Stimulated activated CD4-positive, alpha-beta T cell treated with anti-CD3 and anti-CD28 coated beads, TNF-alpha, amount 100 ng/mL, for 1 hour (primary cell): Measurements from ENCODE around the gene KIAA1586.
"Not testable (repeated sequence)": the region's sequence is repeated elsewhere in the genome, so short reads cannot be mapped to it uniquely, and the experiment has no call there.

Experiments
- DNase-seq, 3 donors: peaks; one replicate each; pipeline ENCODE4 v3.0.0-alpha.2; 2020; ENCODE audit warnings: low read depth in 3 of 3, low spot score in 1 of 3

KIAA1586 gene

DNA sequence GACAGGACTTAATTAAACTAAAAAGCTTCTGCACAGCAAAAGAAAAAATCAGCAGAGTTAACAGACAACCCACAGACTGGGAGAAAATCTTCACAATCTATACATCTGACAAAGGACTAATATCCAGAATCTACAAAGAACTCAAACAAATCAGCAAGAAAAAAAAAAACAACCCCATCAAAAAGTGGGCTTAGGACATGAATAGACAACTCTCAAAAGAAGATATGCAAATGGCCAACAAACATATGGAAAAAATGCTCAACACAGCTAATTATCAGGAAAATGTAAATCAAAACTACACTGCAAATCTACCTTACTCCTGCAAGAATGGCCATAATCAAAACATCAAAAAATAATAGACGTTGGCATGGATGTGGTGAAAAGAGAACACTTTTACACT lies 2.4 kb upstream of the KIAA1586 start:
- not testable (repeated sequence) for DNase-seq

DNA sequence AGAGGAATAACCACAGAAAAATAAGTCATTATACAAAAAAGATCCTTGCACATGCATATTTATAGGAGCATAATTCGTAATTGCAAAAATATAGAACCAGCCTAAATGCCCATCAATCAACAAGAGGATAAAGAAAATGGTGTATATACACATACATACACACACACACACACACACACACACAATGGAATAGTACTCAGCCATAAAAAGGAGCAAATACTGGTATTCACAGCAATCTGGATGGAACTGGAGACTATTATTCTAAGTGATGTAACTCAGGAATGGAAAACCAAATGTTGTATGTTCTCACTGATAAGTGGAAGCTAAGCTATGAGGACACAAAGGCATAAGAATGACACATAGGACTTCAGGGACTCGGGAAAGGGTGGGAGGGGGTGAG lies 1.9 kb upstream of the KIAA1586 start:
- no peak for DNase-seq

DNA sequence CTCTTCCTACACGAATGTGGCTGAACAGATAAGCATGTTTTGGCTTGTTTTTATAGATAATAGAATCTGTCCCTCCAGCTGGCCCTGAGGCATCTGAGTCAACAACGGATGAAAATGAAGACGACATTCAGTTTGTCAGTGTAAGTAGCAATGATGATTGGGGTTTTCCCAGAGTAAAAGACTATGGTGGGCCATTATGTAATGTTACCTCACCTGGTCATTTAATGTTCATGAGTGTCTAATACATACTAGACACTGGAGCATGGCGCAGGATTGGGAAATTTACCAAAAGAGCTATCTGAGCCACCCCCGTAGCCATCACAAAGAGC lies 728 bp downstream of the KIAA1586 start:
- not testable (repeated sequence) for DNase-seq

DNA sequence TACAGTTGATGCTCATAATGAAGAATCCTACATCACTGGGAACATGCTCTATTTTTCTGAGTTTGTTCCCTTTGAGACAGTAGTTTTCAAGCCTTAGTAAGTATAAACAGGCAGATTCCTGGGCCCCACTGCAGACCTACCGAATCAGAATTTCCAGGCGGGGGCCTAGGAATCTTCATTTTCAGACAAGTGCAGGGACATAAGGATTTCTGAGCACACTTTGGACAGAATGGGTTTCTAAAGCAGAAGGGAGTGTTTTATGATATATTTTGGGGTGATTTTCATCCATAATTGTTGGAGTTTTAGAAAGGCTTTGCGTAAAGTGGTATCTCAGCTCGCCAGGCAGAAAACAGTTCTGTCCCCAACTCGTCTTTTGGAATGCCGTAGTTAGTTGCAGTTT lies 1.4 kb downstream of the KIAA1586 start:
- DNase-seq, result not testable (repeated sequence)

DNA sequence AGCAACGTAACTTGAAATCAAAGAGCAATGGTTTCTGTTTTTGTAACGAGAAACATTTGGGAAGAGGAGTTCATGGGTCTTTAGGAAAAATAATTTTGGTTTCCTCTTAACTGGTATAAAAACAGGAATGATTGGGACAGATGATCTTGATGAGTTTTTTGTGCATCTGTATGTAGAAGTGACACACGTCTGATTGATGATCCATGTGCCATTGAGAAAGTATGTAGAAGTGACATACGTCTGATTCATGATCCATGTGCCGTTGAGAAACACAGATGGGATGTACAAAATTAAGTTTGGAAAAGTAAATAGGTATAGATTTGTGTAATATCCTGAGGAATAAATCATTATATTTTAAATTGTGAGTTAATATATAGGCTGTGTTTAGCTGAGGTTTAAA lies 2.1 kb downstream of the KIAA1586 start:
- DNase-seq, result no peak

DNA sequence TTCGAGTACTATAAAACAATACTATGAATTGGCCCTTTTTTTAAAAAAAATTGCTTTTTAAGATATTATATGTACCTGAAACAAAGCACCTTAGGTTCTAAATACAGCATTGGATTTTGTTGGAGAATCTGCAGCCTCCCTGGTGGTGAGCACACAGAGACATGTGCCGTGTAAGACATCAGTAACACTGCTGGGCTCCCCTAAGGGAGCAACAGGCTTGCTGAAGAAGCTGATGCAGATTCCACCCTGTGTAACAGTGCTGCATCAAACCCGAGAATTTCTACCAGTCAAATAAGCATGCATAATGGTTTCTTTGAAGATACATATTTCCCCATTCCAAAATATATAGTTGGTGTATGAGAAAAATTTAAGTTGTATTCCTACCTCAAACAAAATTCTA lies 17.4 kb downstream of the KIAA1586 start:
- DNase-seq, result no peak

DNA sequence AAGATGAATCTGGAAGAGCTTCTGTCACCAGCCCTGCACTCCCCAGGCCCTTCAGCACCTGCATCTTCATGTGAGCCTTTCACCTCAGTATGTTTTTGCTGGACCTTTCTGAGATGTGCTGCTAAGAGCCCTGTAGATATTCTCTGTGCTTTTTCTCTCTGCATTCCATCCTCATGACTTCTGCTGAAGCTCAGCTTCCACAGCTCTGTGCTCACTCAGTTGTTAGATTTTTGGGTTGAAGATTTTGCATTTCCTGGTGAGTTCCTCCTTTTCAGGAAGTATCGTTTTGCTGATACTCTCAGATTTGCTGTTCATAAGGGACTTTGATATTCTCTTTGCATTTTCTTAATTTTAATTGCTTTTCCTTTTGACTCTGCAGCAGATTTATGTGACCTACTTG lies 18.3 kb downstream of the KIAA1586 start:
- DNase-seq, result no peak

DNA sequence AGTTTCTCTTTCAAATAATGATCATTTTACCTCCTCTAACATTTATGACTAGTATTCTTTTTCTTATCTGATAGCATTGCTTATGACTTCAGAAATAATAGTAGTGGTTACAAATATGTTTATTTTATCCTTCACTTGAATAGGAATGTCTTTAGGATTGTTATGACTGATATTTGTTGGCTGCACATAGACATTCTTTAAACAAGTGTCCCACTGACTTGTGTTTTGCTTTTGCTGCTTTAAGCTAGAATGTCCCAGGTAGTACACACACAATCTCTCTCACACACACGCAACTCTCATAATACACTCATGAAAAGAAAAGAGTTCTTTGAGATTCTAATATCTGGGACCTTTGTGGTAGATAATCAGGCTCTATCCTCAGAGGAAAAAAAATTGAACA lies 21.6 kb downstream of the KIAA1586 start:
- no peak for DNase-seq

DNA sequence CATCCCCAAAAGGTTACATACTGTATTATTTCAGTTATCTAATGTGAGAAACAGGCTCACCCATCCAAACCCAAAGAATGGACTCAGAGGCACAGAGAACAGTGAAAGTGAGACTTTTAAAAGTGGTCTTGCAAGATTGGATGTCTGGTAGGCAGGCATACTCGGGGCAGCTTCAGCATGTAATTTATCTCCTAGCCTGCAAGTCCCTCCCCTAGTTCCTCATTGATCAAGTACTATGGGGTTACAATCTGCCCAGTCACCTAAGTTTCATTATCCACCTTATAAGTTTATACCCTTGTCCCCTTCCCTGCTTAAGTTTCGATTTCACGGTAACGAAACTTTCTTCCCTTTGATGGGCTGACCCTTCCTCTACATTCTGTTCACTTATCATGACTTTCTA lies 22.7 kb downstream of the KIAA1586 start:
- no peak for DNase-seq

DNA sequence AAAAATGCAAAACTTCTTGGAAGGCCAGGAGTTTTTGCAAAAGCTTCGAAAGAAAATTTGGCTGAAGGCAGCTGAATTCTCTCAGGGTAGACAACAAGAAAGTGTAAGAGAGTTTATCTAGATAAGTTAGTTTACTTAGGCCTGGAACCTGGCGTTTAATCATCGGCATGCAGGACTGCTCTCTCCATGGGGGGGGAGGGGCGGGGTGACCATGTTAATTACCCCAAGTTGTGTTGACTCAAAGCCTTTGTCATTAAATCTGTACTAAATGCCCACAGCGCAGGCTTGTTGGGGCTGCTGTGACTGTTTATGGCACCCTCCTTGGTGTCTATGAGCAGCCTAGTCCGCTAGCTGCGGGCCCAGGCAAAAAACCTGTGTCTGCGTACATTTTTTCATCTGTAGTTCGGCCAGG lies 23.4 kb downstream of the KIAA1586 start:
- no peak for DNase-seq

DNA sequence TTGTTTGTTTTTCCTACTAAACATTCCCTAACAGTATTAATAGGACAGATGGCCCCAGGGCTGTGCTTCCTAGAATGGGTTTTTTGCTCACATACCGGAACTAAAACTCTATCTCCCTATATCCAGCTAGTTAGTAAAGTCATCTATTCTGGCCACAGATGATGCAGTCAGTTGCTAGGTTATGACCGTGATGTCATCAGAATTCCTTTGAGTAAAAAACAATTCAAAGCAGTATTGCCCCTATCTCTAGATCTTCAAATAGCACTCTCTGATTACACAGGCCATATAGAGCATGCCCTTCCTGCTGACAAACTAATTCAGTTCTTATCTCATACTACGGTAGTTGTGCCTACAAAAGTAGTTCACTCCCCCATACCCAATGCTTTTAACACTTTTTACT lies 25.6 kb downstream of the KIAA1586 start:
- DNase-seq, result no peak

DNA sequence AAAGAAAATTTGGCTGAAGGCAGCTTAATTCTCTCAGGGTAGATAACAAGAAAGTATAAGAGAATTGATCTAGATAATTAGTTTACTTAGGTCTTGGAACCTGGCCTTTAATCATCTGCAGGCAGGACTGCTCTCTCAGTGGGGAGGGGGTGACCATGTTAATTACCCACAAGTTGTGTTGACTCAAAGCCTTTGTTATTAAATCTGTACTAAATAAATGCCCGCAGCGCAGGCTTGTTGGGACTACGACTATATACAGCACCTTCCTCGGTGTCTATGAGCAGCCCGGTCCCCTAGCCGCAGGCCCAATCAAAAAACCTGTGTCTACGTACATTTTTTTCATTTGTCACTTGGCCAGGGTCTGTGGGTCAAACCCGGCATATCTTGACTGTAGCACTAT lies 27.9 kb downstream of the KIAA1586 start:
- no peak for DNase-seq

DNA sequence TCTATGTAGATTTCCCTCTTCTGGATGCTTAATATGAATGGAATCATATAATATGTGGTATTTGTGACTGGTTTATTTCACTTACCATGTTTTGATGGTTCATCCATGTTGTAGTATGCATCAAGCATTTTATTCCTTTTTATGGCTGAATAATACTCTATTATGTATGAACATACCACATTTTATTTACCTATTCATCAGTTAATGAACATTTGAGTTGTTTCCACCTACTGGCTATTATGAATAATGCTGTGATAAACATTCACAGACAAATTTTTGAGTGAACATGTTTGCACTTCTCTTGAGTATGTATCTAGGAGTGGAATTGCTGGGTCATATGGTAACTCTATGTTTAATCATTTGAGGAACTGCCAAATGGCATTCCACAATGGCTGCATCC lies 28.6 kb downstream of the KIAA1586 start:
- no peak for DNase-seq

DNA sequence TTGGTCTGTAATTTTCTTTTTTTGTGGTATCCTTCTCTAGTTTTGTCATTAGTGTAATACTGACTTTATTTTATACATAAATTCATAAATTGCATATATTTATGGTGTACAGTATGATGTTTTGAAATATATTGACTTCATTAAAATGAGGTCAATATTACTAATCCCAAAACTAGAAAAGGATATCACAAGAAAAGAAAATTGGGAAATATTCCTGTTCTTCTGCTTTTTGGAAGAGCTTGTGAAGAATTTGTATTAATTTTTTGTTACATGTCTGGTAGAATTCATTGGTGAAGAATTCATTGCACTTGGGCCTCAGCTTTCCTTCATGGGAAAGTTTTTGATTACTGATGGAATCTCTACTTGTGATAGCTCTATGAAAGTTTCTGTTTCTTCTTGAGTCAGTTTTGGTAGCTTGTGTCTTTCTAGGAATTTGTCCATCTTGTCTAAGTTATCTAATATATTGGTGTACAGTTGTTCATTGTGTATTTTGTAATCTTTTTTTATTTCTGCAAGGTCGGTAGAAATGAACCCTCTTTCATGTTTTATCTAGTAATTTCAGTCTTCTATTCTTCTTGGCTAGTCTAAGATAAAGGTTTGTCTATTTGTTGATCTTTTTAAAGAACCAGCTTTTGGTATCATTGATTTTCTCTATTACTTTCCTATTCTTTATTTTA lies 32.2 kb downstream of the KIAA1586 start:
- no peak for DNase-seq

DNA sequence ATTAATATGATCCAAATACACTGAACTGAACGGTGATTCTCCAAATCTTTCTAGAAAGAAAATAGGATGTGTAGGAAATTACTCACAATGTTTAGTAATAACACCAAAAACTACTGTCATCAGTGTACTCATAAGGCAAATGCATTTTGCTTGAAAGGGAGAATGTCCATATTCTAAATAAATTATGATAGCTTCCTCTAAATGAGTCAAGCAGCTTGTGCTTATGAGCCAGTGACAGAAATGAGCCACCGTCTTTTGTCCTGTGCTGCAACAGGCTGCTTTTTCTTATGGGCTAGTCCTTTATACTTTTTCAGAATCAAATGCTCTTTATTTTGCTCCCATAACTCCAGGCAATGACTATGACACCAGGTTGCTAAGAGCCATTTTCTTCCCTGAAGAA lies 39.0 kb downstream of the KIAA1586 start:
- DNase-seq, result no peak

DNA sequence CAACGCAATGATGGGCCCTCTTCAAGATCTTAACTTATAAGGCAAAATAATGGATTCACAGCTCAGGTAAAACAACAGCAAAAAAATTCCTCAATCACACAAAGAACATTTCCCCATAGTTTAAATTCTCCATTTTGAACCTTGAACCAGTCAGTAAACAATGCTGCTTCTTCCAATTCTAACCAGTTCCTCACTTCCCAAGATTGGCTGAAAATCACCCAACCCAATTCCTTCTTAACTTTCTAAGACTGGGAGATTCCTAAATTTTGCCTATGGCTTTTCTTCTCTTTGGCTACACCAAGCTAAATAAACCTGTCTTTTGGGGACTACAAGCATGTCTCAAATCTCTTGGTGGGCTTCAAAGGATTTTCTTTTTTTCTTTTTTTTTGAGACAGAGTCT lies 40.4 kb downstream of the KIAA1586 start:
- DNase-seq, result no peak

DNA sequence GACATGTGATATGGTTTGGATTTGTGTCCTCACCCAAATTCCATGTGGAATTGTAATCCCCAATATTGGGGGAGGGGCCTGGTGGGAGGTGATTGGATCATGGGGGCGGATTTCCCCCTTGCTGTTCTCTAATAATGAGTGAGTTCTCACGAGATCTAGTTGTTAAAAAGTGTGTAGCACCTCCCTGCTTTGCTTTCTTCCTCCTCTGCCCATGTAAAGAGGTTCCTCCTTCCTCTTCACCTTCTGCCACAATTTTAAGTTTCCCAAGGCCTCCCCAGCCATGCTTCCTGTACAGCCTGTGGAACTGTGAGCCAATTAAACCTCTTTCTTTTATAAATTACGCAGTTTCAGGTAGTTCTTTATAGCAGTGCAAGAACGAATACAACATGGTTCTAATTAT lies 41.4 kb downstream of the KIAA1586 start:
- DNase-seq, result no peak

DNA sequence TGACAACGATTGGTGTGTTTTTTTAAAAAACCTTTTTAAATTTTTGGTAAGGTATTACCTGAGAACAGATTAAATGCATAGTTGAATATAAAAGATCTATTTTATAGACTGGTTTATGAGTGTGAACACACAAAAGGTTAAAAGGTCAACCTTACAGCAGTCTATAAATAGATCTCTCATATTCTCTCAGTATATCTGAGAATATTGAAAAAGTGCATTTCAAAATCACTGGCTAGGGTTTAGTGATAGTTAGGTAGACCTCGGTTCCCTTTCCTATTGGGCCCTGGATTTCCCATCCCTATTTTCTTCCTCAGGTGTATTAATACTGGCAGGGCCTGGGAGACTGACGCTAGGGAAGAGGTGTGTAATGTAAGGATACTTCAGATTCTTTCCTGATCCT lies 42.8 kb downstream of the KIAA1586 start:
- DNase-seq, result no peak

DNA sequence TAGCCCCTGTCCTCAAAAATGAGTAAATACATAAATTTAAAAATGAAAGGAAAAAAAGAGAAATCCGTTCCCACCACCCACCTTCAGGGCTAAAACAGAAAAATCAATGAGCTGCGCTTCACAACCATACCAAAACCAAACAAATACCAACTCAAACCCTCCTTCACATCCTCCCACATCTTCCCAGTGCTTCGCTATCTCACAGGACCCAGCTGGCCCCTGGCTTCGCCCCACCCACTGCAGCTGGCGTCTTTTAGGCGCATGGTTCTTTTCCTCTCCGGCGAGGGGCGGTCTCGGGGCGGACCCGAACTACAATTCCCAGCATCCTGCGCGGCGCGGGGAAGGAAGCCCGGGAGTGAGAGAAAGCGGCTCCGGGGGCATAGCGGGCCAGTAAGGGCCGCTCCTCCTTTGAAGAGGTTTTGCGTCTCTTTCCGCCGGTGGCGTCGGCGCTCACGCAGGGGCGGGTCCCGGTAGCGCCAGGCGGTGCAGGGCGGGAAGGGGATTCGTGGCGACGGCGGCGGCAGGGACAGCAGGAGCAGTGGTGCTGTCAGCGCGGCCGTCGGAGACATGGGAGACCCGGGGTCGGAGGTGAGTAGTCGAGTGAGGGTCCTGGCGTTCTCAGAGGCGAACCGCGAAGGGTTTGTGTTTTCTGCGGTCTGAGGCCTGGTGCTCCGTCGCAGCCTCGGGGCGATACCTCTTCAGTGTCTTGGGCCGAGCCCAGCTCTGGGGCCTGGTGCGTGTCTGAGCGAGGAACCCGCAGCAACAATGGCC lies 43.4 kb downstream of the KIAA1586 start, which contains the start of gene ZNF451:
ZNF451 (plus strand) TSS at position 502 of the 771 bp plus-strand sequence; CDS start at position 568, 66 bp downstream.
- peak; percentile 83 to 95 (median 86) for DNase-seq

DNA sequence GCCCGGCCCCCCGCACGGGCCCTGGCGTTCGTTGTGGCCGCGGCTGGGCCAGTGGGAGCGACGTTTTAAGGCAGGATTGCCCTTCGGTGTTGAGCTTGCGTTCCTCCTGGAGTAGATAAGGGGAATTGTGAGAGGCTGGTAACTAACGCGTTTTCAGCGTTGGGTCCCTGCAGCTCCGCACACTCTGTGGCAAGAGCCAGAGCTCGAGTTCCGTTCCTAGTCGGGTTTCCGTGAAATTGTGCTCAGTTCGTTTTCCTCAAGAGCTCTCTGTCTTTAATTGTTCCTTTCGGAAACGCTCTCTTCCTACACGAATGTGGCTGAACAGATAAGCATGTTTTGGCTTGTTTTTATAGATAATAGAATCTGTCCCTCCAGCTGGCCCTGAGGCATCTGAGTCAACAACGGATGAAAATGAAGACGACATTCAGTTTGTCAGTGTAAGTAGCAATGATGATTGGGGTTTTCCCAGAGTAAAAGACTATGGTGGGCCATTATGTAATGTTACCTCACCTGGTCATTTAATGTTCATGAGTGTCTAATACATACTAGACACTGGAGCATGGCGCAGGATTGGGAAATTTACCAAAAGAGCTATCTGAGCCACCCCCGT lies 44.1 kb downstream of the KIAA1586 start:
- DNase-seq, result not testable (repeated sequence)

DNA sequence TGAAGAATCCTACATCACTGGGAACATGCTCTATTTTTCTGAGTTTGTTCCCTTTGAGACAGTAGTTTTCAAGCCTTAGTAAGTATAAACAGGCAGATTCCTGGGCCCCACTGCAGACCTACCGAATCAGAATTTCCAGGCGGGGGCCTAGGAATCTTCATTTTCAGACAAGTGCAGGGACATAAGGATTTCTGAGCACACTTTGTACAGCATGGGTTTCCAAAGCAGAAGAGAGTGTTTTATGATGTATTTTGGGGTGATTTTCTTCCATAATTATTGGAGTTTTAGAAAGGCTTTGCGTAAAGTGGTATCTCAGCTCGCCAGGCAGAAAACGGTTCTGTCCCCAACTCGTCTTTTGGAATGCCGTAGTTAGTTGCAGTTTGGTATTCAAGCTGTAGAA lies 44.9 kb downstream of the KIAA1586 start:
- not testable (repeated sequence) for DNase-seq

DNA sequence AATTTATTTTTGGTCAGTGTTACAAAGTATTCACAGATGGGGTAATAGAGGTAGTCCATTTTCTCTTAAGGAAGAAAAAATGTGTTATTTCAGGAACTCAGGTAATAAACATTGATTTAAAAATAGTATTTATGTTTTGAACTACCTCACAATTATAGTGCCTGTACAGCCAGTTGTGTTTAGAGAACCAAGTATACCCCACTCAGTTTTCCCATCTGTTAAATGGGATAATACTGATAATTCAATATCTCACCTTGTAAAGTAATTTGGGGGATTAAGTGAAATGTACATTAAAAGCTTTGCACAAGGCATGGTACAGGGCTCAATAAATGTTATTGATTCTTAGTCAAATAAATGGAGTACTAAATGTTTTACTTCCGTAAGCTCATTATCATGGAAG lies 48.2 kb downstream of the KIAA1586 start:
- no peak for DNase-seq
